ENCODE data around the gene LEFTY1.

The LEFTY1 gene

GRCh38 chr1:225883616-225884265, 5.2 kb downstream of the LEFTY1 start:
- no peaks in the 10 kb centered on the region for H3K9me3 ChIP-seq
- H3K27me3 ChIP-seq = no peaks in the 10 kb centered on the region
- H3K4me1 ChIP-seq (ENCODE audit: control insufficient read depth in 1 of 2, insufficient read depth in 1 of 2, low read depth in 1 of 2, low read length in 1 of 2) = peaks cover 72 to 83% of the 10 kb centered on the region in 2 experiments
- TF ChIP-seq, protein P1, sequence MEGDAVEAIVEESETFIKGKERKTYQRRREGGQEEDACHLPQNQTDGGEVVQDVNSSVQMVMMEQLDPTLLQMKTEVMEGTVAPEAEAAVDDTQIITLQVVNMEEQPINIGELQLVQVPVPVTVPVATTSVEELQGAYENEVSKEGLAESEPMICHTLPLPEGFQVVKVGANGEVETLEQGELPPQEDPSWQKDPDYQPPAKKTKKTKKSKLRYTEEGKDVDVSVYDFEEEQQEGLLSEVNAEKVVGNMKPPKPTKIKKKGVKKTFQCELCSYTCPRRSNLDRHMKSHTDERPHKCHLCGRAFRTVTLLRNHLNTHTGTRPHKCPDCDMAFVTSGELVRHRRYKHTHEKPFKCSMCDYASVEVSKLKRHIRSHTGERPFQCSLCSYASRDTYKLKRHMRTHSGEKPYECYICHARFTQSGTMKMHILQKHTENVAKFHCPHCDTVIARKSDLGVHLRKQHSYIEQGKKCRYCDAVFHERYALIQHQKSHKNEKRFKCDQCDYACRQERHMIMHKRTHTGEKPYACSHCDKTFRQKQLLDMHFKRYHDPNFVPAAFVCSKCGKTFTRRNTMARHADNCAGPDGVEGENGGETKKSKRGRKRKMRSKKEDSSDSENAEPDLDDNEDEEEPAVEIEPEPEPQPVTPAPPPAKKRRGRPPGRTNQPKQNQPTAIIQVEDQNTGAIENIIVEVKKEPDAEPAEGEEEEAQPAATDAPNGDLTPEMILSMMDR (IDR thresholded peaks at IDR 0.05) = no peak
- H3K27ac ChIP-seq = peak overlapping the region; percentile 89
- peaks cover 4% of the 10 kb centered on the region for H3K36me3 ChIP-seq
- H3K4me3 ChIP-seq (ENCODE audit: low read depth in 1 of 2, low read length in 1 of 2) = peak overlapping the region in 1 of 2 experiments; percentile 90

DNA sequence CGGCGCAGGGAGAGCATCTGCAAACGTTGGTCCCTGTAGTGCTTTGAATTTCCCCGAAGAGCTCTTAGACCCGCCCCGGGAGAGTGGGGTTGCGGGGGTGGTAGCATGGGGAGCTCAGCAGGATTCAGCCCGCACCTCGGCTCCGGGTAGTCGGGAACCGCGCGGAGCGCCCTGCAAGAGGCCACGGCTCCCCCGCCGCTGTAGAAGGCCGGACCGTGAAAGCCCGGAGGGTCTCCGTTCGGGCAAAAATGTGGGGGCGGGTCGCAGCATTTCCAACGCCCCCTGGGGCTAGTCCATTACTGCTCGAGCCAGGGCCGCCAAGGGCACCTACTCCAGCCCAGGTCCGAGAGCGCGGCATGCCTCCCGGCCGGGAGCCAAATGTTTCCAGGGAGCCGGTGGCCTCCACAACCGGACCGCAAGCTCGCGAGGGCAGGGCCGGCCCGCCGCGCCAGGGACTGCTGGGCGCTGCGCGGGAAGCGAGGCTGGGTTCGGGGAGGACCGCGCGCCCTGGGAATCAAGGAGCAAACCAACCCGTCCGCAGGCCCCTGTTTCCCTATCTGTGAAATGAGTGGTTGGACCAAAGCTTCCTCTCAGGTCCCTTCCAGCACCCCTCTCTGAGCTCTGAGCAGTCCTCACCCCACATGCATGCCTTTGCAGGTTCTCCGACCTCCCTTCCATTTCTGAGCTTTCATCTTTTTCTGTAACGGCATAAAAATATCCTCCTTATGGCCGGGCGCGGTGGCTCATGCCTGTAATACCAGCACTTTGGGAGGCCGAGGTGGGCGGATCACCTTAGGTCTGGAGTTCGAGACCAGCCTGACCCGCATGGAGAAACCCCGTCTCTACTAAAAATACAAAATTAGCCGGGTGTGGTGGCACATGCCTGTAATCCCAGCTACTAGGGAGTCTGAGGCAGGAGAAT, 6.0 kb downstream of the LEFTY1 start:
- no peaks in the 10 kb centered on the region for H3K27me3 ChIP-seq
- peak overlapping the region; percentile 89 for H3K27ac ChIP-seq
- peak overlapping the region; percentile 90 to 98 for H3K4me3 ChIP-seq (ENCODE audit: low read depth in 1 of 2, low read length in 1 of 2)
- H3K36me3 ChIP-seq = peaks cover 6% of the 10 kb centered on the region
- TF ChIP-seq, protein P1 (IDR thresholded peaks at IDR 0.05) = no peak
- H3K4me1 ChIP-seq (ENCODE audit: control insufficient read depth in 1 of 2, insufficient read depth in 1 of 2, low read depth in 1 of 2, low read length in 1 of 2) = peaks cover 80 to 91% of the 10 kb centered on the region in 2 experiments
- H3K9me3 ChIP-seq = no peaks in the 10 kb centered on the region

- Histone ChIP-seq H3K27me3 (no peaks in the 10 kb centered on the region), H3K4me3 (ENCODE audit: low read depth in 1 of 2, low read length in 1 of 2) (peak within 1 kb of the TSS; percentile 90 to 98), H3K9me3 (no peaks in the 10 kb centered on the region), H3K4me1 (ENCODE audit: control insufficient read depth in 1 of 2, insufficient read depth in 1 of 2, low read depth in 1 of 2, low read length in 1 of 2) (peaks cover 85 to 95% of the 10 kb centered on the region in 2 experiments), H3K27ac (peak within 1 kb of the TSS; percentile 89), H3K36me3 (peaks cover 13% of the 10 kb centered on the region)
- TF ChIP-seq, protein P1 (IDR thresholded peaks at IDR 0.05) = peak; percentile 70
Measured at GRCh38 chr1:225881959-225882693, 6.8 kb downstream of the LEFTY1 start, which contains the start of gene TMEM63A. Gene TMEM63A, minus strand, starts transcription at chr1:225882380. Its CDS starts 4,800 bp downstream, at chr1:225877580.

GRCh38 chr1:225881081-225881958, 7.6 kb downstream of the LEFTY1 start:
- Histone ChIP-seq H3K27ac (peak overlapping the region; percentile 89), H3K4me3 (ENCODE audit: low read depth in 1 of 2, low read length in 1 of 2) (peak overlapping the region; percentile 90 to 98), H3K4me1 (ENCODE audit: control insufficient read depth in 1 of 2, insufficient read depth in 1 of 2, low read depth in 1 of 2, low read length in 1 of 2) (peaks cover 79 to 89% of the 10 kb centered on the region in 2 experiments), H3K9me3 (no peaks in the 10 kb centered on the region), H3K27me3 (no peaks in the 10 kb centered on the region), H3K36me3 (peaks cover 21% of the 10 kb centered on the region)
- TF ChIP-seq, protein P1 (IDR thresholded peaks at IDR 0.05) = no peak

Data from neutrophil (primary cell).